ENCODE data around the gene BNIP5.

Gene BNIP5

GRCh38 chr6:36296240-36296639 is 40.4 kb downstream of the BNIP5 start:
- DNase-seq (ENCODE audit: low read depth), result no peak

- DNase-seq (ENCODE audit: low read depth), result no peak
Measured at GRCh38 chr6:36292170-36292569, 44.5 kb downstream of the BNIP5 start.

DNA sequence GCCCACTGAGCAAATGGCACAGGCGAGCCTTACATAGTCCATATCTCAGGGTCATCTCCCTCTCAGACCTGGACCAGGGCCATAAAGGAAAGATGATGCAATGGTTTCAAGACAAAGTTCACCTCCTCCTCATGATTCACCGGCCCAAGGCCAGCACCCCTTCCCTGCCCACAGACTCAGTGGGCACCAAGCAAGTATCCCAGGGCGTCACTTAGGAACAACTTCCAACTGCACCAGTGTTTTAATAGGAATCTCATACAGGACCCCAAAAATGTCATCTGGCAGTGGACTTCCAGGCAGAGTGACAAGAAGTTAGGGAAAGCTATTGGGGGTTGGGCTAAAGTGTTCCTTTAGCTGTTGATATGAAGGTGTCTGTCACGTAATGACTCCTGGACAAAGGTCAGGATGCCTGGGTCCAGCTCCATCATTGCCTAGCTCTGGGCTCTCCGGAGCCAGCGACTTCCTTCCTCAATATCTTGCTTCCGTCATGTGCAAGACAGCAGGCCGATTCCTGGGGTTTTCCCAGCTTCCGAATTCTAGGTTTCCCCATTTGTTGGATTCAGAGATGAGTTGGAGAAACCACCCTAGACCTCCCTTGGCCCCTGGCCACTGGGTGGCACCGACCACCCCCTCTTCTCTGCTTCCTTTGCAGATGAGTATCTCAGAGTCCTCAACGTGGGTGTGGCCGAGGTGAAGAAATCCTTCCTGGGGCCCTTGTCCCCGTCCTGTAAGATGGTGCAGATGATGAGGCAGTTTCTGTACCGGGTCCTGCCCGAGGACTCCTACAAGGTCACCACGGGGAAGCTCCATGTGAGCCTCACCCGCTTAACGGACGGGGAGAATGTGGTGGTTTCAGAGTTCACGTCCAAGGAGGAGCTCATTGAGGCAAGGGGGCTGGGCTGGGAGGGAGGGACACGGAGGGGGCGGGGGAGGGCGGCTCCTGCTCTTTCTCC is 45.7 kb downstream of the BNIP5 start:
- DNase-seq (ENCODE audit: low read depth), result no peak

- no peak for DNase-seq (ENCODE audit: low read depth)
Measured at GRCh38 chr6:36289281-36289878, 47.3 kb downstream of the BNIP5 start.

GRCh38 chr6:36286858-36287257 is 49.8 kb downstream of the BNIP5 start:
- DNase-seq (ENCODE audit: low read depth), result no peak

GRCh38 chr6:36285797-36286196 is 50.9 kb downstream of the BNIP5 start:
- DNase-seq (ENCODE audit: low read depth), result no peak

GRCh38 chr6:36285187-36285671 is 51.5 kb downstream of the BNIP5 start:
- DNase-seq (ENCODE audit: low read depth), result no peak

- DNase-seq (ENCODE audit: low read depth), result no peak
Measured at GRCh38 chr6:36284359-36284758, 52.3 kb downstream of the BNIP5 start.

DNA sequence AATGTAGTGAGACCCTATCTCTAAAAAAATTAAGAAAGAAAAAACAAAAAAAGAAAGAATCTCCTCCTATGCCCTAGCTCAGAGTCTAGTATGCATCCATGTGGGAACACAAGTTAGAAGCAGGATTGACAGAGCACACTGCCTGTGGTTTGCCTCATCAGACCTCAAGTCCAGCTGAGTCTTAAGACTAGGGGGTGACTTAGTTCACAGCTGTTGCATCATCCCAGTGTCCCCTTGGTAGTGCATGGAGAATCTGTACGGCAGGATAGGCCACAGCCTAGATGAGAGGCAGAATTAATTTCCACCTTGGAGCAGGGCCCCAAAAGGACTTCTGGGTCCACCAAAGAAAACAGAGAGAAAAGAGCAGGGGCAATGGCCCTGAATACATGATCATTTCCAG is 53.1 kb downstream of the BNIP5 start:
- no peak for DNase-seq (ENCODE audit: low read depth)

DNA sequence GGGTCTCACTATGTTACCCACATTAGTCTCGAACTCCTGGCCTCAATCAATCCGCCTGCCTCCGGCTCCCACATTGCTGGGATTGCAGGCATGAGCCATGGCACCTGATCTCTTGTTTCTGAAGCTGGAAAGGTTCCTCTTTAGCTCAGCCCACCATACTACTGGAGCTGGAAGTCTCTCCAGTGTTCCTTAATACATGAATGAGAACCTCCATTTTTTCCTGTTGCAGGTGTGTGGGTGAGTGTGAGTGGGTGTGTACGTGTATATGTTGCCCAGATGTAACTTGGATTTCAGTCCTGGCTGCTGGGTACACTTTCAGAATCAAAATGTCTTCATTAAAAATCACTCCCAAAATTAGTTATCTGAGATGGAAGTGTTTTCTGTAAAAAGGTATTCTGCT is 55.7 kb downstream of the BNIP5 start:
- DNase-seq (ENCODE audit: low read depth), result no peak

DNA sequence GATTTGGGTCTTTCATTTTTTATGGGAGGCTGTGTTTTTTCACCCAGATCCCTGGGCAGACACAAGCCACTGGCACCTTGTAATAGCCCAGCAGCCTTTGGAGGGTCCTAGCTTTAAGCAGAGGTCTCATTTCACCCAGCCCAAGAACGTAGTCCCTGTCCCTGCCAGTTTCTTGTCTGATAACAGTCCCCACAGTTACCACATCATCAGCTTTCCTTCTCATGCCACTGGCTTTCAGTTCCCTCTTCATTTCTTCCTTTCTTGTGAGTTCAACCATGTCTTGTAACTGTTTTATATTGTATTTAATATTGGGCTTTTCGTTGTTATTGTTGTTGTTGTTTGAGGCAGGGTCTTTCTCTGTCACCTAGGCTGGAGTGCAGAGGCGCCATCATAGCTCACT is 56.2 kb downstream of the BNIP5 start:
- DNase-seq (ENCODE audit: low read depth), result no peak

DNA sequence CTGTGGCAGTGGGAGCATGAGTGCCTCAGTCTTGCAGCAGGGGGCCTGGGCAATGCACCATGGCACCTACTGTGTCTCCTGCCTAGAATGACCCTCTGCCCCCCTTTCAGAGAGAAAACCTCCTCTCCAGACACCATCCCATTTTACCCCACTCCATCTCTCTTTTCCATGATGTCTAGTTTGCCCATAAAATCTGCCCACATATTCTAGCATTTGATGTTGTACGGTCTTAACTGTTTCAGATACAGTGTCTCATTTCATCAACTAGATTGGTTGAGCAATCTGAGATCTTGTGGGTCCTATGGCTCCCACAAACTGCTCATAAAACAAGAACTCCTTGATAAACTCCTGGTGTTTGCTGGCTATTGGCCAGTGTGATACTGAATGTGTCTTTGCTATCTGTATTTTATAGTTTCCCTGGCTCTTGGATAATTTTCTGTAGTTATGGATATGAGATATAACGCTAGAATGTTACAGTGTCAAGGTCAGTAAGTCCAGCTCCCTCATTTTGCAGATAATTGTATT is 58.7 kb downstream of the BNIP5 start:
- DNase-seq (ENCODE audit: low read depth), result no peak

DNA sequence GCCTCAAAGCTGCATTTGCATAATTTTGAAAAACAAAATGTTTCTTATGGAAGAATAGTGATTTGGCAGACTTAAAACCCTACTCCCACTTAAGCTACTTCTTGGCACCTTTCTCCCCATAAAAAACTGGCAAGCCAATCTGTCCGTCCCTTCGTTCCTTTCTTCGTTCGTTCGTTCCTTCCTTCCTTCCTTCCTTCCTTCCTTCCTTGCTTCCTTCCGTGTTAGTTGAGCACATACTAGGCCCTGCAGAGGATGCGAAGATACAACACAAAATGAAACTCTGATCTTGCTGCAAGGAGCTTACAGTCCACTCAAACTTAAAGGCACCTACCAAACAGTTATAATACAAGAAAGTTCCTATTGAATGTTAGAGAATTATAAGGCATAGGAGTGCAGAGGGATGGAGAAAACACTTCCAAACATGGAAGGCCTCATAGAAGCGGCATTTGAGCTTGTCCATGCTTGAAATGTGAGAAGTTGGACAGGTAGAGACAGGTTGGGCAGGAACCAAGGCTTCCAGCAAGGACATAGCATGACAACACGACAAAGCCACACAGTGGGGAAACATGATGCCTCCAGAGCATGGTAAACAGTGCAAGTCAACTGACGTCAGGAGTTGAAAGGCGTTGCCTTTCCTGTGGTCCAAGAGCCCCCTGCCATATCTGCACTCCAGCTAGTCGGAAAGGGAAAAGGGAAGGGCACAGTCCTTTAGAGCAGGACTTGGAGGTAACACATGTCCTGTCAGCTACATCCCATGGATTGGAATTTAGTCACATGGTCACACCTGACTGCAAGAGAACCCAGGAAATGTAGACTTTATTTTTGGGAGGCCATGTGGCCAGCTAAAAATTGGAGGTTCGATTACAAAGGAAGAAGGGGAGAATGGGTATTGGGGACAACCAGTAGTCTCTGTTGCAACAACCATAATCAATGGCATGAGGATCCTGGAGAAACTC is 59.8 kb downstream of the BNIP5 start:
- DNase-seq (ENCODE audit: low read depth), result no peak

GRCh38 chr6:36273802-36274514 is 62.7 kb downstream of the BNIP5 start:
- DNase-seq (ENCODE audit: low read depth), result no peak

DNA sequence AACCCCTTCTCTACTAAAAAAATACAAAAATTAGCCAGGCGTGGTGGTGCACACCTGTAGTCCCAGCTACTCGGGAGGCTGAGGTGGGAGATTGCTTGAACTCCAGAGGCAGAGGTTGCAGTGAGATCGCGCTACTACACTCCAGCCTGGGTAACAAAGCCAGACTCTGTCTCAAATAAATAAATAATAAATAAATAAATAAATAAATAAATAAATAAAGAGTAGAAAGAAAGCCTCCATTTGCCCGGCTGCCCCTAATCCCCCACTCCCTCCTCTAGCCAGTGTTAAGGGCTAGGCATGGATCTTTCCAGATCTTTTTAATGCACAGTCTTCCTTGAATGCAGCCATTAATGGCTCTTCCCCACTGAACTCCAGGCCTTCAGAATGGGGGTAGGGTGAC is 63.6 kb downstream of the BNIP5 start:
- DNase-seq (ENCODE audit: low read depth), result no peak

DNA sequence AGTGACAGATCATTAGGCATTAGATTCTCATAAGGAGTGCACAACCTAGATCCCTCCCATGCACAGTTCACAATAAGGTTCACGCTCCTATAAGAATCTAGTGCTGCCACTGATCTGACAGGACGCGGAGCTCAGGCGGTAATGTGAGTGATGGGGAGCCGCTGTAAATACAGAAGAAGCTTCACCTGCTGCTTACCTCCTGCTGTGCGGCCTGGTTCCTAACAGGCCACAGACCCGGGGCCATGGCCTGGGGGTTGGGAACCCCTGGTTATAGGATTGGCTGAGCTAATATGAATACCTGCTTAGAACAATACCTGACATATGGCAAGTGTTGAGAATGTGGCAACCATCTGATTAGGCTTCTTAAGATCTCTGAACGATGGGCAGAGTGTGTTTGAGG is 64.5 kb downstream of the BNIP5 start:
- no peak for DNase-seq (ENCODE audit: low read depth)

DNA sequence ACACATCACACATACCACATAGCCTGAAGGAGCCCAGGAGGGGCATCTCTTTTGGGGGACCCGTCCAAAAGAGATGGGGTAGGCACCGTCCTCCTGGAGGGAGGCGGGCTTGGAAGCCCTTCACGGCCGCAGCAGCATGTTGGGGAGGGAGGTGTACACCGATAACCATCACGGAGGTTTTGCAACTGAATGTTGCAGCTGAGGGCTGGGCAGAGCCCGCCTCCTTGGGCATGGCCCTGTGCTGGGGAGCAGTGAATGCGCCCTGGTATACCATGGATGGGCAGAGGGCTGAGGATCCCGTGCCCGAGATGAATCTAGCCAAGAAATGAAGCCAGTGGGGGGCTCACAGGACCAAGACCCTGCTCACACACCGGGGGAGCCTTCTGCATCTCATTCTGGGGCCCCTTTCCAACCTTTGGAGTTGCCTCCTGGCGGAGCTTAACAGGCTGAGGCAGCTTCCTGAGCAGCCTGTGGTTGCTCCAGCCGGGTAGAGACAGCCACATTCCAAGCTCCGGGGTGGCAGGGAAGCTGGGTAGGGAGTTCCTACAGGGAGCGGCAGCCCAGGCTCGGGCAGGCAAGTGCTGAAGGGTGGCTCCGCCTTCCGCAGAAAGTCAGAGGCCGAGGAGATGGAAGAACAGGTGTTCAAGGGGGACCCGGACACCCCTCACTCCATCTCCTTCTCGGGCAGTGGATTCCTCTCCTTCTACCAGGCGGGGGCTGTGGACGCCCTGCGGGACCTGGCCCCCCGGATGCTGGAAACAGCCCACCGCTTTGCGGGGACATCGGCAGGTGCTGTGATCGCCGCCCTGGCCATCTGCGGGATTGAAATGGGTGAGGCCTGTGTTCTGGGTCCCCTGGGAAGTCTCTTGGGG is 66.6 kb downstream of the BNIP5 start, which contains the start of gene PNPLA1:
Gene PNPLA1, plus strand, starts transcription at position 227 of the 872 bp plus-strand sequence. Its CDS starts 400 bp downstream, at position 627.
- no peak for DNase-seq (ENCODE audit: low read depth)

- no peak for DNase-seq (ENCODE audit: low read depth)
Measured at GRCh38 chr6:36268478-36269275, 68.0 kb downstream of the BNIP5 start.
